BE2C (cell line): ENCODE measurements around the gene PADI1.

Source experiments
- DNase-seq: peaks from one replicate; pipeline ENCODE4 v3.0.0-alpha.2; 2020
- H3K27me3 ChIP-seq: fragments of 250-450 bp; sonication (Bioruptor Pico); 2 replicates; pipeline ENCODE4 v1.5.1; 2020; ENCODE audit warnings: mild to moderate bottlenecking
- H3K36me3 ChIP-seq: fragments of 250-450 bp; sonication (Bioruptor Pico); 2 replicates; pipeline ENCODE4 v1.5.1; 2020; ENCODE audit warnings: mild to moderate bottlenecking
- H3K4me1 ChIP-seq: fragments of 250-450 bp; sonication (Bioruptor Pico); 2 replicates; pipeline ENCODE4 v1.5.1; 2020
- H3K4me3 ChIP-seq: 2 replicates; pipeline ENCODE4 v1.5.1; 2011; ENCODE audit warnings: low read depth, low read length
- H3K9me3 ChIP-seq: fragments of 250-450 bp; sonication (Bioruptor Pico); 2 replicates; pipeline ENCODE4 v1.5.1; 2020
- TF ChIP-seq, protein P1 (sequence below): IDR thresholded peaks from 2 replicates; pipeline ENCODE4 v1.5.1; 2012; ENCODE audit warnings: mild to moderate bottlenecking, low read depth, low read length

The PADI1 gene

DNA sequence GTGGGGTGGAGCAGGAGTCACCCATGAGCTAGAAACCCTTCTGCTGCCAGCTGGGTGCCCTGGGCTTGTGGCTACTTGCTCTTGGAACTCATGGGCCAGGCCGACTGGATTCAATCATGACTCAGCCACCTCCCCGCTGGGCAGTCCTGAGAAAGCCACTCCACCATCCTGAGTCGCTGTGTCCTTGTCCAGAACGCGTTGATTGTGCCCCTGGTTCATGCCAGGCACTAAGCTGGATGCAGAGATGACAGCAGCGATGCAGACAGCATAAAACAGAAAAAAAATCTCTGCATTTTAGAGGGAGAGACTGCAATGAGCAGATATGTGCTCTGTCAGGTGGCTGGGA is 10.6 kb downstream of the PADI1 start:
- no peak overlapping the region for H3K4me3 ChIP-seq
- TF ChIP-seq, protein P1, sequence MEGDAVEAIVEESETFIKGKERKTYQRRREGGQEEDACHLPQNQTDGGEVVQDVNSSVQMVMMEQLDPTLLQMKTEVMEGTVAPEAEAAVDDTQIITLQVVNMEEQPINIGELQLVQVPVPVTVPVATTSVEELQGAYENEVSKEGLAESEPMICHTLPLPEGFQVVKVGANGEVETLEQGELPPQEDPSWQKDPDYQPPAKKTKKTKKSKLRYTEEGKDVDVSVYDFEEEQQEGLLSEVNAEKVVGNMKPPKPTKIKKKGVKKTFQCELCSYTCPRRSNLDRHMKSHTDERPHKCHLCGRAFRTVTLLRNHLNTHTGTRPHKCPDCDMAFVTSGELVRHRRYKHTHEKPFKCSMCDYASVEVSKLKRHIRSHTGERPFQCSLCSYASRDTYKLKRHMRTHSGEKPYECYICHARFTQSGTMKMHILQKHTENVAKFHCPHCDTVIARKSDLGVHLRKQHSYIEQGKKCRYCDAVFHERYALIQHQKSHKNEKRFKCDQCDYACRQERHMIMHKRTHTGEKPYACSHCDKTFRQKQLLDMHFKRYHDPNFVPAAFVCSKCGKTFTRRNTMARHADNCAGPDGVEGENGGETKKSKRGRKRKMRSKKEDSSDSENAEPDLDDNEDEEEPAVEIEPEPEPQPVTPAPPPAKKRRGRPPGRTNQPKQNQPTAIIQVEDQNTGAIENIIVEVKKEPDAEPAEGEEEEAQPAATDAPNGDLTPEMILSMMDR: no peak
- no peaks in the 10 kb centered on the region for H3K27me3 ChIP-seq
- DNase-seq: no peak
- no peaks in the 10 kb centered on the region for H3K36me3 ChIP-seq
- H3K4me1 ChIP-seq: no peaks in the 10 kb centered on the region
- H3K9me3 ChIP-seq: no peaks in the 10 kb centered on the region

DNA sequence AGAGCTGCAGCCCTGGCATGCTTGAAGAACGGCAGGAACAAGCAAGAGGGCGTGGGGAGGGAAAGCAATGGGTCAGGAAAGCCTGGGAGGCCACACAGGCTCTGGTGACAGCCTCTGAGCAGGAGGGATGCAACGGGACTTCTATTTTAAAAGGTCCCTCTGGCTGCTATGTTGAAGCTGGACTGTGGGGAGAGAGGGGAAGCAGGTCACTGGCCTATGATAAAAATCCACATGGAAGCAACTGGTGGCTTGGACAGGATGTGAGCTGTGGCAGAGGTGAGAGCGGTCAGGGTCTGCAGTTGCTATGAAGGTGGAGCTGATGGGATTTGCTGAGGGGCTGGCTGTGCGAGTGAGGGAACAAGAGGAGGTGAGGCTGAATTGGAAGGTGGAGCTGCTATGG is 11.2 kb downstream of the PADI1 start:
- Histone ChIP-seq H3K27me3 (no peaks in the 10 kb centered on the region), H3K4me3 (no peak overlapping the region), H3K36me3 (no peaks in the 10 kb centered on the region), H3K9me3 (no peaks in the 10 kb centered on the region), H3K4me1 (no peaks in the 10 kb centered on the region)
- TF ChIP-seq, protein P1: no peak
- no peak for DNase-seq

DNA sequence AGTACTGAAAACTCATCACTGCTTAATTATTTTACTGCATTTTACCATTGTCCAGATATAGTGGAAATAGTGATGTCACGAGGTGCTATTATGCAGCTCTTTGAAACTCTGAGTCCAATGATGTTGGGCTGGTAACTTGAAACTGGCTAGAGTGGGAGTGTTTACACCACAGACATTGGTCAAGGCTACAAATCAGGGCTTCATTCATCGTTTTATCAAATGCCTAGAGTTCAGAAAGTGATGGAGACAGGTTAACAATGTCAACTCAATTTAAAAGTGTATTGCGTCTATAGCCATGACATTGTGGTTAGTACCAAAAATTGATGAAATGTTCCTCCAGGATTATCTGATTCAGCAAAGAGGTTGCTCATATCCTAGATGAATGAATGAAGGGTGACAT is 12.7 kb downstream of the PADI1 start:
- no peak for DNase-seq
- H3K4me1 ChIP-seq: no peaks in the 10 kb centered on the region
- no peak overlapping the region for H3K4me3 ChIP-seq
- no peaks in the 10 kb centered on the region for H3K36me3 ChIP-seq
- H3K9me3 ChIP-seq: no peaks in the 10 kb centered on the region
- TF ChIP-seq, protein P1: no peak
- no peaks in the 10 kb centered on the region for H3K27me3 ChIP-seq

DNA sequence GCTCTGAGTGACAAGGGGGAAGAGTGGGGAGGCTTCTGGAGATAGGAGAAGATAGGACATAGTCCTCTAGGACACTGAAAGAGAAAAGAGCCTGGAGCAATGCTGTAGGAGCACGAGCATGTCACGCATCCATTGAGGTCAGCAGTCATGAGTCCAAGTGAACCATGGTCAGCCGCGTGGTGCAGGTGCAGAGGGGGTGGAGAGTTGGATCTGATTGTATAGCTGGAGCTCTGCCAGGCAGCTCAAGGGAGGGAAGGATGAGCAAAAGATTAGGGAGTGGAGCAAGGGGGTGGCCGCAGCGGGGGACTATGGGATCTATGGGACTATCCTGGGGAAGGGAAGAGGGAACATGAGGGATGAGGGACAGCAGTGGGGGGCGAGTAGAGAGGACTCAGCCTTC is 14.0 kb downstream of the PADI1 start:
- Histone ChIP-seq H3K4me3 (no peak overlapping the region), H3K36me3 (no peaks in the 10 kb centered on the region), H3K9me3 (no peaks in the 10 kb centered on the region), H3K4me1 (no peaks in the 10 kb centered on the region), H3K27me3 (no peaks in the 10 kb centered on the region)
- DNase-seq: no peak
- TF ChIP-seq, protein P1: no peak

DNA sequence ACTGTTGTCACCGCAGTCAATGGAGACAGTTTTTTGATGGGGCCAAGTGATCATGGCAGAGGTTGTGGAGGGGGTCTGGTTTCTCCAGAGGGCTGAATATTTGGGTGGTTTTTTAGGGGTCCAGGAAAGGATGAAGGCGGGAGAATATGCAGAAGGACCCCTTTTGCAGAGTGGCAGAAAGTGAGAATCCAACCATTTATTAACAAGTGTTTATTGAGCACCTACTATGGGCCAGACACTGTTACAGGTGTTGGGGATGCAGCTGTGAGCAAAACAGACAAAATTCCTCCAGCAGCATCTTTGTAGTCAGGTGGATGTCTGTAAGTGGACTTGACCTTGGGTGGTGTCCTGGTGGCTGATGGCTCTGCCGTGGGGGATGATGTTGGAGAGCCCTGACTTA is 15.4 kb downstream of the PADI1 start:
- H3K36me3 ChIP-seq: no peaks in the 10 kb centered on the region
- H3K4me1 ChIP-seq: no peaks in the 10 kb centered on the region
- no peak for DNase-seq
- no peaks in the 10 kb centered on the region for H3K27me3 ChIP-seq
- no peak overlapping the region for H3K4me3 ChIP-seq
- no peaks in the 10 kb centered on the region for H3K9me3 ChIP-seq
- TF ChIP-seq, protein P1: no peak

DNA sequence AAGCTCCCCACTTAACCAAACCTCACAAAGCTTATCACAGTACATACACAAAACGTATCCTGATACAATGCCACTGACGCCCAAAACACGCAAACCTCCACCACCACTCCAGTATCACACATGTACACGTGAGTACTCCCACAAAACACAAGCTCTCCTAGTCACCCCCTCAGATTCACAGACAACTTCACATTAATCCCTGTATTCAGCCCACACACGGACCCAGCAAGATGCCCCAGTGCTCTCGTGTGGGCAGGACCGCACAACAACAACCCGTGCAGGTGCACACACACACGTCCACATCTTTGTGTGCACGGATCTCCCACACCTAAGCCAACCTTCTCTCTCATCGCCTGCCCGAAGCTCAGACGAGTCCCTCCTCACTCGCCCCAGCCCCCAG is 17.6 kb downstream of the PADI1 start:
- Histone ChIP-seq H3K4me1 (no peaks in the 10 kb centered on the region), H3K27me3 (no peaks in the 10 kb centered on the region), H3K9me3 (no peaks in the 10 kb centered on the region), H3K4me3 (no peak overlapping the region), H3K36me3 (no peaks in the 10 kb centered on the region)
- TF ChIP-seq, protein P1: no peak
- no peak for DNase-seq
